Subcutaneous abdominal adipose tissue (tissue), 5 donors: ENCODE results near the gene RBM33.
"Not testable (repeated sequence)": the region's sequence is repeated elsewhere in the genome, so short reads cannot be mapped to it uniquely, and the experiment has no call there.

Experiments
- H3K27ac ChIP-seq: one replicate; pipeline ENCODE4 v1.7.0; 2013; ENCODE audit warnings: low read depth, mild to moderate bottlenecking, inconsistent platforms, low read length, moderate library complexity
- H3K27me3 ChIP-seq, 5 donors: one replicate each; pipeline ENCODE4 v1.7.0; 2013; ENCODE audit warnings: low read length in 5 of 5, inconsistent platforms in 1 of 5; ENCODE audit not compliant: control insufficient read depth in 5 of 5, insufficient read depth in 4 of 5
- H3K36me3 ChIP-seq, 5 donors: one replicate each; pipeline ENCODE4 v1.7.0; 2013; ENCODE audit warnings: low read length in 5 of 5; ENCODE audit not compliant: control insufficient read depth in 5 of 5, insufficient read depth in 5 of 5
- H3K4me1 ChIP-seq, 5 donors: one replicate each; pipeline ENCODE4 v1.7.0; 2013; ENCODE audit warnings: low read length in 5 of 5, mild to moderate bottlenecking in 3 of 5, moderate library complexity in 1 of 5; ENCODE audit not compliant: control insufficient read depth in 5 of 5, insufficient read depth in 5 of 5
- H3K4me3 ChIP-seq, 5 donors: one replicate each; pipeline ENCODE4 v1.7.0; 2013; ENCODE audit warnings: low read length in 5 of 5, low read depth in 1 of 5
- H3K9ac ChIP-seq, 5 donors: one replicate each; pipeline ENCODE4 v1.7.0; 2013; ENCODE audit warnings: low read length in 5 of 5, mild to moderate bottlenecking in 4 of 5, moderate library complexity in 3 of 5
- H3K9me3 ChIP-seq, 5 donors: one replicate each; pipeline ENCODE4 v1.7.0; 2013; ENCODE audit warnings: low read length in 5 of 5; ENCODE audit not compliant: control insufficient read depth in 5 of 5
- donor health status: healthy.
- donor health status: healthy.
- donor health status: healthy.
- donor health status: healthy.
- donor health status: healthy.

RBM33 gene

DNA sequence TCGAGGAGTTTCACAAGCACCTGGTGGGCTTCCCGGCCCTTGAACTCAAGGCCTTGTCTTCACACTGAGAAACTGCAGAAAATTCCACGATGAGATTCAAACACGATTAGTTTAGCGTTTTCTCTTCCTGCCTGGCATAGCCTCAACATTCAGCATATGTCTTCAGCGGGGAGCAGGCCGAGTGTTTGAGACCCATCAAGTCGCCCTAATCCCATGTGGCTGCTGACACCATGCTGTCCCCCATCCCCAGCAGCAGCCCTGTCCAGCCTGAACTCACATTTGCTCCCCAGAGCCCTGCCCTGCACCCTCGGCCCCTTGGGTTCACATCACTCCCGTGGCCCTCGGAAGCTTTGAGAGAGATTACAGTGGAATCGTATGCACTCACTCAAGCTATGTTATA, 35.3 kb upstream of the RBM33 start:
- no peak overlapping the region for H3K9ac ChIP-seq
- no peak overlapping the region for H3K27ac ChIP-seq
- no peaks in the 10 kb centered on the region for H3K9me3 ChIP-seq
- H3K27me3 ChIP-seq: peaks cover 0 to 7% (median 0%) of the 10 kb centered on the region in 5 donors
- no peak overlapping the region for H3K4me3 ChIP-seq
- no peaks in the 10 kb centered on the region for H3K36me3 ChIP-seq
- H3K4me1 ChIP-seq: peaks cover 0 to 19% (median 5%) of the 10 kb centered on the region in 5 donors

DNA sequence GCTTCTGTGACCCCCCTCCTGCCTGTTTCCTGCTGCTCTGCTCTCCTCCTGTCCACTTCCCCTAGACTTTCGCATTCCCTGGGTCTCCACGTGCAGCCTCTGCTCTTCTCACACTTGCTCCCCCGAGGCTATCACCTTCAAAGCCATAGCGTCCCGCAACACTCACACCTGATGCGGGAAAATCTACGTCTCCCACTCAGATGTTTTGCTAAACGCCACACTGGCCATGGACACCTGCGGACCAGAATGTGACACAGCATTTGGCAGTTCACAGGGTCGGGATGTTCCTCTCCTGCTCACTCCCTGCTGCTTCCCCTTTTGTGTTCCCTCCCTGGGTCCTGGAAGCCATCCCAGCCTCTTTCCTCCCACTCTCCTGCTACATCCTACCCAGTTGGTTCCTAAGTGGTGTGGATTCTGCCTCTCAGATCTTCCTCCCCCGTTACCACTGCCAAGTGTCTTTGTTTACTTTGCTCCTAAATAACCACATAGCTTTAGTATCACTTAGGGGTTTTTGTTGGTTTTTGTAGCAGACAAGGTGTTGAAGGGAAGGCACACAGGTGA, 33.7 kb upstream of the RBM33 start:
- H3K27ac ChIP-seq: no peak overlapping the region
- H3K4me1 ChIP-seq: peaks cover 0 to 19% (median 5%) of the 10 kb centered on the region in 5 donors
- peaks cover 0 to 7% (median 0%) of the 10 kb centered on the region in 5 donors for H3K27me3 ChIP-seq
- H3K9me3 ChIP-seq: no peaks in the 10 kb centered on the region
- no peak overlapping the region for H3K4me3 ChIP-seq
- peaks cover 0 to 2% (median 0%) of the 10 kb centered on the region in 5 donors for H3K36me3 ChIP-seq
- H3K9ac ChIP-seq: no peak overlapping the region

DNA sequence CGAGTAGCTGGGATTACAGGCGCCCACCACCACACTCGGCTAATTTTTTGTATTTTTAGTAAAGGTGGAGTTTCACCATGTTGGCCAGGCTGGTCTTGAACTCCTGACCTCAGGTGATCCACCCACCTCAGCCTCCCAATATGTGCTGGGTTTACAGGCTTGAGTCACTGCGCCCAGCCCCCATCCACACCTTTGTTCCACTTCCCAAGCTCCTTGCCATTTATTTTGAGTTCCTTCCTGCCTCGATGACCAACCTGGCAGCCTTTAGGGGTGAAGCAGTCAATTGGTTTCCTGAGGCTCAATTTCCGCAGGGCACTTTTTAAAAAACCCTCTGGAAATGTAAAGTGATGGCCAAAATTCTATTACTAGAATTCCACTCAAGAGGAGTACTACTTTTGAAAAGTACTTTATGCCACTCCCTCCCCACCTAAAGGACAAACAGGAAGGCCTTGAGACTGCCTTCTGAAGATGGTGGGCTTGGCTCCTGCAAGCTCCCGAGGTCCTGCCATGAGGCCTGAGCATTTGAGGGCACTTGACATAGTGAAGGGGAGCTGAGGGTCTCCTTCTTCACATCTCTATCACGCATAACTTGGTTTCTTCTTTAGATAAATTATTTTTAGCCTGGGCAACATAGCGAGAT, 32.5 kb upstream of the RBM33 start:
- Histone ChIP-seq H3K36me3 (peaks cover 0 to 2% (median 0%) of the 10 kb centered on the region in 5 donors), H3K4me3 (no peak overlapping the region), H3K9ac (no peak overlapping the region), H3K4me1 (peaks cover 0 to 19% (median 5%) of the 10 kb centered on the region in 5 donors), H3K9me3 (no peaks in the 10 kb centered on the region), H3K27ac (no peak overlapping the region), H3K27me3 (peaks cover 0 to 7% (median 0%) of the 10 kb centered on the region in 5 donors)

DNA sequence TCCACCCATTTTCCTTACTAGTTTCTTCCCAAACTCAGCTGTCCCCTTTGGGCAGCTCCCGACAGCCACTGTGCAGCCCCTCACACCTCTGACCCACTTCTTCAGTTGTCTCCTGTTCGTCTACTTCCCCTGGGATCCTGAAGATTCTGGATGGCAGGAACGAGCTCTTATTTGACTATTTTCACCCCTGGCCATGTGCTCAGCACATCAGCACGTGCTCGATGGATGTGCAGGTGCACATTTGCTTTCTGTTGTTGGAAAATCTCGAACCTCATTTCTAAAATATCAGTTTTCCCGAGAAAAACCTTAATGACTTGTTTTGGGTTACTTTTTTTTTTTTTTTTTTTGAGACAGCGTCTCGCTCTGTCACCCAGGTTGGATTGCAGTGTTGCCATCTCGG, 31.8 kb upstream of the RBM33 start:
- Histone ChIP-seq H3K27ac (no peak overlapping the region), H3K27me3 (peaks cover 0 to 7% (median 0%) of the 10 kb centered on the region in 5 donors), H3K9ac (no peak overlapping the region), H3K36me3 (peaks cover 0 to 2% (median 0%) of the 10 kb centered on the region in 5 donors), H3K4me1 (peaks cover 0 to 19% (median 5%) of the 10 kb centered on the region in 5 donors), H3K4me3 (no peak overlapping the region), H3K9me3 (no peaks in the 10 kb centered on the region)

DNA sequence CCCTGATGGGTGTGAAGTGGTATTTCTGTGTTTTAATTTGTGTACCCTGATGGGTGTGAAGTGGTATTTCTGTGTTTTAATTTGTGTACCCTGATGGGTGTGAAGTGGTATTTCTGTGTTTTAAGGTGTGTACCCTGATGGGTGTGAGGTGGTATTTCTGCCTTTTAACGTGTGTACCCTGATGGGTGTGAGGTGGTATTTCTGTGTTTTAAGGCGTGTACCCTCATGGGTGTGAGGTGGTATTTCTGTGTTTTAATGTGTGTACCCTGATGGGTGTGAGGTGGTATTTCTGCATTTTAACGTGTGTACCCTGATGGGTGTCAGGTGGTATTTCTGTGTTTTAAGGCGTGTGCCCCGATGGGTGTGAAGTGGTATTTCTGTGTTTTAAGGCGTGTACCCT, 29.4 kb upstream of the RBM33 start:
- H3K27me3 ChIP-seq, H3K9ac ChIP-seq, H3K4me3 ChIP-seq, H3K36me3 ChIP-seq, H3K9me3 ChIP-seq, H3K27ac ChIP-seq: not testable (repeated sequence)
- H3K4me1 ChIP-seq: peaks cover 0 to 19% (median 5%) of the 10 kb centered on the region in 5 donors

DNA sequence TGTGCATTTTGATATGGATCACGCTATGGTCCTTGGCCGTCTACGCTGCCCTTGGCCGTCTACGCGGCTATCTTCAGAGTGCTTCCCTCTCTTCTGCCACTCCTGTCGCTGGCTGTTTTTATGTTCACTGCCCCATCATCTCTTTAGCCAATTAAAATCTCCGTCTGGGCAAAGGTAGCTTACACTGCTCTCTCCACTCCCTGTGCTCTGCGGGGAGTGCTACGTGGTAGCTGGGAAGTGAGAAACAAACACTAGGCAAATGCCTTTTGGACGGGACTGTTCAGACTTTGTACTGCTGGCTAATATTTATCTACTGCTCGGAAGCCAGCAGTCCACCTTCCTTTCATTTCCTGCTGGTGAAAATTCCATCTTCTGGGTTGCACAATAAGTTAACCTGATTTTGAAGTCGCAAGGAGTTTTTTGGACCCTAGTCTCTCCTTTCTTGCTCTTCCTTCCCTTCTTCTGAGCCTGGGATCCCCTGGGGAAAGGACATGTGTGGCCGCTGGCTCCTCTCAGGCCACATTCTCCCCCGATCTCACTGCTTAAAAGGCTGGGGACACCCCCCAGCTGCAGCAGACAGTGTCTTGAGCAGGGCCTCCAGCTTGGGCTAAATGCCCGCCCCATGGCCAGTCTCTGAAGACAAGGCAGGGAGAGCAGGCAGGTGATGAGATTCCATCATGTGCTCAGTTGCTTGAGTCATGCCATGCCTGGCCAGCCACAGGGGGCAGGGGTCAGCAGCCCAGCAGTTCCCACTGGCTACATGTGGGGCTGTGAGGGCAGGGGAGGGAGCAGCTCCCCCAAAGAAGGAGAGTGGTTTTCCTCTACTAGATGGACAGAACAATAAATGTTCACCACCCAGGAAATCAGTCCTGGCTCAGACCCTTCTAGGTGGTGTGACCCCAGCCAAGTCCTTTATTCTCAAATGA, 25.5 kb upstream of the RBM33 start:
- Histone ChIP-seq H3K27me3 (no peaks in the 10 kb centered on the region), H3K4me3 (no peak overlapping the region), H3K9me3 (no peaks in the 10 kb centered on the region), H3K9ac (no peak overlapping the region), H3K4me1 (no peaks in the 10 kb centered on the region), H3K27ac (no peak overlapping the region), H3K36me3 (peaks cover 0 to 2% (median 0%) of the 10 kb centered on the region in 5 donors)

DNA sequence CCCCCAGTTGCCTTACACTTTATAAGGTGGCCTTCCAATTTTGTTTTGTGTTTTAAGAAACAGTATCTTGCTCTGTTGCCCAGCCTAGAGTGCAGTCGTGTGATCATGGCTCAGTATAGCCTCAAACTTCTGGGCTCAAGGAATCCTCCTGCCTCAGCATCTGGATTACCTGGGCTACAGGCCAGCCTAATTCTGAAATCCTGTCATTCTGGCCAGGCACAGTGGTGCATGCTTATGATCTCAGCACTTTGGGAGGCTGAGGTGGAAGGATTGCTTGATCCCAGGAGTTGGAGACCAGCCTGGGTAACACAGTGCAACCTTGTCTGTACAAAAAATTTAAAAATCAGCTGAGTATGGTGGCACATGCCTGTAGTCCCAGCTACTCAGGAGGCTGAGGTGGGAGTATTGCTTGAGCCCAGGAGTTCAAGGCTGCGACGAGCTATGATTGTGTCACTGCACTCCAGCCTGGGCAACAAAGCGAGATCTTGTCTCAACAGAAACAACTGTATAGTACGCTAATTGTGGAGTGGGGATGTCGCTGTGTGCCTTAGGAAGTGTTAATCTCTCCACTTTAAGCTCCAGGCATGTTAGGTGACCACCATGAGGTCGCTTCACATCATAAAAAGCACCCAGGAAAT, 24.7 kb upstream of the RBM33 start:
- Histone ChIP-seq H3K9ac (no peak overlapping the region), H3K27me3 (no peaks in the 10 kb centered on the region), H3K4me3 (no peak overlapping the region), H3K9me3 (no peaks in the 10 kb centered on the region), H3K4me1 (no peaks in the 10 kb centered on the region), H3K36me3 (peaks cover 0 to 2% (median 0%) of the 10 kb centered on the region in 5 donors), H3K27ac (no peak overlapping the region)

DNA sequence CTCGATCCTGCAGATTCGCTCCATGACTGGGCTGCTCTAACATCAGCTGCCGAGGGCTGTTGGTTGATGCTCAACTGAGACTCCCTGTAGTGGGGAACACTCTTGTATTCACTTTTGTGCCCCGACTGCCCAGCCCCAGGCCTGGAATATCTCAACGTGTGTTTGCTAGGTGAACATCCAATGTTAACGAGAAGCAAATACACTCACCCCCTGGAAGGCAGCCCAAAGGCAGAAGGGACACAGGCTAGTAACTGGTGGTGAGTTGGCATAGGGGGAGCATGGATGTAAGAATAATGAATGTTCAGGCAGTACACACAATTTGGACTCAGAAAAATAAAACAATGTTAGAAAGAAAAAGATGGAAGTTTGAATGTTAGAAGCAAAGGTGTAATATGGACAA, 24.0 kb upstream of the RBM33 start:
- H3K27ac ChIP-seq: no peak overlapping the region

DNA sequence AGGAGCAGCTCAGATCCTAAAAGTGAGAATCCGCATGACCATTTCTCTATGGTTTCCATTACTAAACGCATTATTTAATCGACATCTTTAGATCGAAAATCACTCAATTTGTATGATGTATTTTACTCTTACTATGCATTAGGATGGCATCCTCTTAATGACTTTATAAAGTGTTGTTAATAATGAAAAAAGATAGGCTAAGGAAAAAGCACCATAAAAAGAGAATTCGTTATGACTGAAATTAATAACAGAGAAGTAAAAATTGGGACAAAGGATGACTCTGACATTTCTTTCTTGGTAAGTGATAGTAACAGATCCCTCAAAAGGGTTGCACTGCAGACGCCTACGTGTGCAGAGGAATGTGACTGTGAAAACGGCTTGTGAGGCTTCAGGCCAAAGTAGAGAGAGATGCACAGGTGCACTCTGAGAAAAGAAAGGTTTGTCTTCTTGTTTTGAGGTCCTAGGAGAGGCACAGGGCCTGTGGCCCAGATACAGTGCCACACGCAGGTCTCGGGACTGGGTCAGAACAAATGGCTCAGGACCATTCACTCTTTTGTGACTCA, 23.0 kb upstream of the RBM33 start:
- Histone ChIP-seq H3K9me3 (peaks cover 0 to 7% (median 5%) of the 10 kb centered on the region in 5 donors), H3K27ac (no peak overlapping the region), H3K4me1 (no peaks in the 10 kb centered on the region), H3K27me3 (no peaks in the 10 kb centered on the region), H3K9ac (no peak overlapping the region), H3K4me3 (no peak overlapping the region), H3K36me3 (no peaks in the 10 kb centered on the region)

More for the DNA sequence above, 24.0 kb upstream of the RBM33 start:
- Histone ChIP-seq H3K36me3 (no peaks in the 10 kb centered on the region), H3K4me3 (no peak overlapping the region), H3K9ac (no peak overlapping the region), H3K4me1 (no peaks in the 10 kb centered on the region), H3K9me3 (peaks cover 0 to 4% (median 4%) of the 10 kb centered on the region in 5 donors), H3K27me3 (no peaks in the 10 kb centered on the region)
